DND-41 (cell line): ENCODE measurements around the gene ELP6.

Source experiments
- ATAC-seq: fragments of 200-7000 bp; cut with Tn5 transposase; 3 replicates; pipeline ENCODE4 v1.9.1; 2021; ENCODE audit warnings: low read depth; ENCODE audit not compliant: insufficient read depth
- DNase-seq: peaks from one replicate; pipeline ENCODE4 v3.0.0-alpha.2; 2020
- H2AFZ ChIP-seq: 2 replicates; pipeline ENCODE4 v1.6.0; 2012; ENCODE audit warnings: low read depth, low read length
- H3K27ac ChIP-seq: 2 replicates; pipeline ENCODE4 v1.5.1; 2012; ENCODE audit warnings: low read length, inconsistent platforms
- H3K27me3 ChIP-seq: fragments of 200-600 bp; sonication (generic); 2 replicates; pipeline ENCODE4 v1.6.0; 2012; ENCODE audit warnings: low read length, mild to moderate bottlenecking, inconsistent platforms; ENCODE audit not compliant: insufficient read depth, poor library complexity
- H3K36me3 ChIP-seq: 2 replicates; pipeline ENCODE4 v1.5.1; 2012; ENCODE audit warnings: low read length, inconsistent platforms; ENCODE audit not compliant: insufficient read depth
- H3K4me1 ChIP-seq: 2 replicates; pipeline ENCODE4 v1.5.1; 2012; ENCODE audit warnings: mild to moderate bottlenecking, low read length; ENCODE audit not compliant: insufficient read depth
- H3K4me2 ChIP-seq: 2 replicates; pipeline ENCODE4 v1.6.0; 2012; ENCODE audit warnings: mild to moderate bottlenecking, moderate library complexity, low read length, inconsistent platforms; ENCODE audit not compliant: insufficient read depth
- H3K4me3 ChIP-seq, 2 experiments: fragments of 200-600 bp in 1 of 2; shearing (Covaris generic) in 1 of 2; 2 replicates each; pipeline ENCODE4 v1.5.1; 2012 to 2016; ENCODE audit warnings: inconsistent platforms in 2 of 2, low read length in 2 of 2, mild to moderate bottlenecking in 2 of 2, low read depth in 1 of 2, moderate library complexity in 1 of 2
- H3K79me2 ChIP-seq: 2 replicates; pipeline ENCODE4 v1.6.0; 2012; ENCODE audit warnings: low read length, inconsistent platforms; ENCODE audit not compliant: insufficient read depth
- H3K9ac ChIP-seq: 2 replicates; pipeline ENCODE4 v1.6.0; 2012; ENCODE audit warnings: low read depth, mild to moderate bottlenecking, inconsistent platforms, low read length, moderate library complexity
- H3K9me3 ChIP-seq: 2 replicates; pipeline ENCODE4 v1.5.1; 2012; ENCODE audit warnings: low read length, moderate library complexity, mild to moderate bottlenecking, inconsistent platforms; ENCODE audit not compliant: insufficient read depth, severe bottlenecking
- H4K20me1 ChIP-seq: 2 replicates; pipeline ENCODE4 v1.6.0; 2012; ENCODE audit warnings: low read length; ENCODE audit not compliant: insufficient read depth
- CTCF ChIP-seq: IDR thresholded peaks from 2 replicates; pipeline ENCODE4 v1.5.1; 2012; ENCODE audit warnings: borderline replicate concordance, low read length, moderate library complexity, mild to moderate bottlenecking; ENCODE audit not compliant: poor library complexity, severe bottlenecking; ENCODE audit errors: extremely low read depth
- EZH2 ChIP-seq: IDR thresholded peaks from 3 replicates; pipeline ENCODE4 v1.6.1; 2012; ENCODE audit warnings: borderline replicate concordance, low read depth, mild to moderate bottlenecking, moderate library complexity, low read length, inconsistent platforms; ENCODE audit not compliant: severe bottlenecking

Gene ELP6

DNA sequence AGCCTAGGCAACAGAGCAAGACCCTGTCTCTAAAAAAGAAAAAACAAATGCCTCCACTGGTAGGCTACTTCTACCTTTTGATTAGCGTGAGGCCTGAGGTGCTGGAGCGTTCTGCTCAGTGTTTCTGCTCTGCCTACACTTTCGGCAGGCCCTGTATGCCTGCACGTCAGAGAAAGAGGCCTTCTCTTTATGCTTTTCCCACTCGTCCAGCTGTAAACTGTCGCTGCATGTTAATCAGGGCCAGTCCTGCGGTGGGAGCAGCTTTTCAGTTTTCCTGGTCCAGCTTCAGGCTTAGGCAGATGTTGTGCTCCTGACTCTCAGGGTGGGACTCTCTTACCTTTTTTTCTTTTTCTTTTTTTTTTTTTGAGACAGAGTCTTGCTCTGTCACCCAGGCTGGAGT is 39.9 kb upstream of the ELP6 start:
- Histone ChIP-seq H3K4me1 (no peaks in the 10 kb centered on the region), H3K9me3 (no peaks in the 10 kb centered on the region), H4K20me1 (no peaks in the 10 kb centered on the region), H3K36me3 (no peaks in the 10 kb centered on the region), H3K27me3 (no peaks in the 10 kb centered on the region), H2AFZ (no peak overlapping the region), H3K79me2 (no peaks in the 10 kb centered on the region), H3K9ac (no peak overlapping the region), H3K27ac (no peak overlapping the region), H3K4me2 (no peak overlapping the region), H3K4me3 (no peak overlapping the region)
- no peak for TF ChIP-seq EZH2
- no peak for TF ChIP-seq CTCF
- no peak for DNase-seq
- ATAC-seq: no peak

GRCh38 chr3:47542471-47543173 is 29.1 kb upstream of the ELP6 start:
- ATAC-seq (no peak), DNase-seq (no peak)
- H3K27me3 ChIP-seq: no peaks in the 10 kb centered on the region
- no peak overlapping the region for H3K4me2 ChIP-seq
- H3K9me3 ChIP-seq: no peaks in the 10 kb centered on the region
- H2AFZ ChIP-seq: no peak overlapping the region
- H3K36me3 ChIP-seq: no peaks in the 10 kb centered on the region
- H3K4me3 ChIP-seq: no peak overlapping the region
- no peak for TF ChIP-seq EZH2
- no peak for TF ChIP-seq CTCF
- no peaks in the 10 kb centered on the region for H4K20me1 ChIP-seq
- H3K4me1 ChIP-seq: no peaks in the 10 kb centered on the region
- no peak overlapping the region for H3K27ac ChIP-seq
- H3K9ac ChIP-seq: no peak overlapping the region
- H3K79me2 ChIP-seq: no peaks in the 10 kb centered on the region

DNA sequence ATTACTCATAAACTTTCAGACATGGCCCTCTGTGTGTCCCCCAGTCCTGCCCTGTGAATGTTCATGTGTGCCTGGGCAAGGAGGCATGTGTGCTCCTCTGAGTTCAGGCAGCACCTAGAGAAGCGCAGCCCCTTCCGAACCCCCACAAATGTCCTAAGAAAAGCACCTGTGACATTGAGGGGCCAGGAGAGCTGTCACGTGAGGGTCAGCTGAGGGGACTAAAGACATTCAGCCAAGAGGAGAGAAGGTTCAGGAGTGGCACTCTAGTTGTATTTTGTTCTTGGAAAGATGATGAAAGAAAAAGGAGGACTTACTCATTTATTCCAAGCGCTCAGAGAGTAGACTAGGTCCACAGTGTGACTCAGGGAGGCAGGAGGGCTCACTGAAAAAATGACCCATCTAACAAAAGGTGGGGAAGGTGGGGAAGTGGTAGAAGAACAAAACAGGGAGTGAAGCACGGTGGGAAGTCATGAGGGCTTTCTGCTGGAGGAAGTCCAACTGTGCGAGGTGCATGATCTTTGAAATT is 28.1 kb upstream of the ELP6 start:
- H2AFZ ChIP-seq: no peak overlapping the region
- no peak for DNase-seq
- no peaks in the 10 kb centered on the region for H3K36me3 ChIP-seq
- H3K4me3 ChIP-seq: no peak overlapping the region
- no peak for TF ChIP-seq EZH2
- TF ChIP-seq CTCF: no peak
- H4K20me1 ChIP-seq: no peaks in the 10 kb centered on the region
- ATAC-seq: no peak
- H3K4me2 ChIP-seq: no peak overlapping the region
- H3K9me3 ChIP-seq: no peaks in the 10 kb centered on the region
- H3K27me3 ChIP-seq: no peaks in the 10 kb centered on the region
- no peaks in the 10 kb centered on the region for H3K4me1 ChIP-seq
- H3K27ac ChIP-seq: no peak overlapping the region
- no peak overlapping the region for H3K9ac ChIP-seq
- no peaks in the 10 kb centered on the region for H3K79me2 ChIP-seq

GRCh38 chr3:47540281-47540680 is 26.8 kb upstream of the ELP6 start:
- no peak for ATAC-seq
- Histone ChIP-seq H3K27me3 (no peaks in the 10 kb centered on the region), H3K9me3 (no peaks in the 10 kb centered on the region), H4K20me1 (no peaks in the 10 kb centered on the region), H3K36me3 (no peaks in the 10 kb centered on the region), H3K9ac (no peak overlapping the region), H3K4me1 (no peaks in the 10 kb centered on the region), H2AFZ (no peak overlapping the region), H3K27ac (no peak overlapping the region), H3K79me2 (no peaks in the 10 kb centered on the region), H3K4me2 (no peak overlapping the region), H3K4me3 (no peak overlapping the region)
- no peak for DNase-seq
- no peak for TF ChIP-seq EZH2
- TF ChIP-seq CTCF: no peak
